Measurements from ENCODE around the gene RNASE13.

RNASE13 gene

GRCh38 chr14:21034707-21035106 is at the start of gene RNASE13:
TSS of gene RNASE13 (minus strand) at chr14:21034807. CDS start at chr14:21034288, 519 bp downstream.
- Mint-ChIP-seq H3K4me1 (ENCODE audit: low read depth) (peaks cover 59% of the 10 kb centered on the region), H3K36me3 (ENCODE audit: low read depth) (no peaks in the 10 kb centered on the region), H3K27ac (peak within 1 kb of the TSS; percentile 21), H3K27me3 (peaks cover 9% of the 10 kb centered on the region), H3K4me3 (no peak within 1 kb of the TSS), H3K9me3 (no peaks in the 10 kb centered on the region)
- intact Hi-C loops (cut with micrococcal nuclease), result no loop called here

- Mint-ChIP-seq H3K27me3 (no peaks in the 10 kb centered on the region), H3K36me3 (ENCODE audit: low read depth) (peaks cover 100% of the 10 kb centered on the region), H3K27ac (no peak overlapping the region), H3K4me3 (no peak overlapping the region), H3K9me3 (no peaks in the 10 kb centered on the region), H3K4me1 (ENCODE audit: low read depth) (peaks cover 57% of the 10 kb centered on the region)
- intact Hi-C loops (cut with micrococcal nuclease), result no loop called here
Observed at GRCh38 chr14:21084396-21084795, 49.8 kb upstream of the RNASE13 start.

GRCh38 chr14:21083565-21084325 is 49.1 kb upstream of the RNASE13 start:
- intact Hi-C loops (cut with micrococcal nuclease), result no loop called here
- Mint-ChIP-seq H3K9me3 (no peaks in the 10 kb centered on the region), H3K27me3 (no peaks in the 10 kb centered on the region), H3K27ac (no peak overlapping the region), H3K36me3 (ENCODE audit: low read depth) (peaks cover 100% of the 10 kb centered on the region), H3K4me1 (ENCODE audit: low read depth) (peaks cover 54% of the 10 kb centered on the region), H3K4me3 (no peak overlapping the region)

GRCh38 chr14:21081521-21082142 is 47.0 kb upstream of the RNASE13 start:
- Mint-ChIP-seq H3K27me3 (no peaks in the 10 kb centered on the region), H3K4me3 (no peak overlapping the region), H3K4me1 (ENCODE audit: low read depth) (peaks cover 45% of the 10 kb centered on the region), H3K9me3 (no peaks in the 10 kb centered on the region), H3K36me3 (ENCODE audit: low read depth) (peaks cover 100% of the 10 kb centered on the region), H3K27ac (no peak overlapping the region)
- intact Hi-C loops (cut with micrococcal nuclease), result no loop called here

GRCh38 chr14:21078726-21079125 is 44.1 kb upstream of the RNASE13 start:
- Mint-ChIP-seq H3K27me3 (no peaks in the 10 kb centered on the region), H3K9me3 (no peaks in the 10 kb centered on the region), H3K27ac (no peak overlapping the region), H3K36me3 (ENCODE audit: low read depth) (peaks cover 100% of the 10 kb centered on the region), H3K4me3 (no peak overlapping the region), H3K4me1 (ENCODE audit: low read depth) (peaks cover 45% of the 10 kb centered on the region)
- intact Hi-C loops (cut with micrococcal nuclease), result no loop called here

- Mint-ChIP-seq H3K36me3 (ENCODE audit: low read depth) (peaks cover 100% of the 10 kb centered on the region), H3K27ac (no peak overlapping the region), H3K9me3 (no peaks in the 10 kb centered on the region), H3K27me3 (no peaks in the 10 kb centered on the region), H3K4me3 (no peak overlapping the region), H3K4me1 (ENCODE audit: low read depth) (peaks cover 47% of the 10 kb centered on the region)
- intact Hi-C loops (cut with micrococcal nuclease), result no loop called here
Observed at GRCh38 chr14:21078287-21078686, 43.7 kb upstream of the RNASE13 start.

- Mint-ChIP-seq H3K4me1 (ENCODE audit: low read depth) (peaks cover 48% of the 10 kb centered on the region), H3K36me3 (ENCODE audit: low read depth) (peaks cover 100% of the 10 kb centered on the region), H3K27ac (no peak overlapping the region), H3K4me3 (no peak overlapping the region), H3K27me3 (no peaks in the 10 kb centered on the region), H3K9me3 (no peaks in the 10 kb centered on the region)
- intact Hi-C loops (cut with micrococcal nuclease), result no loop called here
Observed at GRCh38 chr14:21077672-21078071, 43.1 kb upstream of the RNASE13 start.

GRCh38 chr14:21075719-21076437 is 41.3 kb upstream of the RNASE13 start:
- H3K9me3 Mint-ChIP-seq, result no peaks in the 10 kb centered on the region
- peaks cover 58% of the 10 kb centered on the region for H3K4me1 Mint-ChIP-seq (ENCODE audit: low read depth)
- H3K27me3 Mint-ChIP-seq, result no peaks in the 10 kb centered on the region
- intact Hi-C loops (cut with micrococcal nuclease), result no loop called here
- H3K36me3 Mint-ChIP-seq (ENCODE audit: low read depth), result peaks cover 93% of the 10 kb centered on the region
- peak overlapping the region; percentile 18 for H3K27ac Mint-ChIP-seq
- H3K4me3 Mint-ChIP-seq, result no peak overlapping the region

- Mint-ChIP-seq H3K36me3 (ENCODE audit: low read depth) (peaks cover 93% of the 10 kb centered on the region), H3K4me1 (ENCODE audit: low read depth) (peaks cover 63% of the 10 kb centered on the region), H3K9me3 (no peaks in the 10 kb centered on the region), H3K4me3 (no peak overlapping the region), H3K27me3 (no peaks in the 10 kb centered on the region), H3K27ac (peak overlapping the region; percentile 37)
- intact Hi-C loops (cut with micrococcal nuclease), result no loop called here
Observed at GRCh38 chr14:21074398-21075272, 40.0 kb upstream of the RNASE13 start.

- H3K36me3 Mint-ChIP-seq (ENCODE audit: low read depth), result peaks cover 91% of the 10 kb centered on the region
Observed at GRCh38 chr14:21073921-21074320, 39.3 kb upstream of the RNASE13 start.

GRCh38 chr14:21072781-21073339 is 38.3 kb upstream of the RNASE13 start:
- Mint-ChIP-seq H3K9me3 (no peaks in the 10 kb centered on the region), H3K4me1 (ENCODE audit: low read depth) (peaks cover 76% of the 10 kb centered on the region), H3K36me3 (ENCODE audit: low read depth) (peaks cover 80% of the 10 kb centered on the region), H3K27me3 (peaks cover 11% of the 10 kb centered on the region), H3K4me3 (peak overlapping the region; percentile 93), H3K27ac (peak overlapping the region; percentile 93)
- intact Hi-C loops (cut with micrococcal nuclease), result no loop called here

More at GRCh38 chr14:21073921-21074320, 39.3 kb upstream of the RNASE13 start:
- Mint-ChIP-seq H3K27ac (peak overlapping the region; percentile 93), H3K27me3 (peaks cover 6% of the 10 kb centered on the region), H3K9me3 (no peaks in the 10 kb centered on the region), H3K4me3 (no peak overlapping the region), H3K4me1 (ENCODE audit: low read depth) (peaks cover 70% of the 10 kb centered on the region)
- intact Hi-C loops (cut with micrococcal nuclease), result no loop called here

GRCh38 chr14:21072031-21072473 is 37.4 kb upstream of the RNASE13 start:
- Mint-ChIP-seq H3K36me3 (ENCODE audit: low read depth) (peaks cover 72% of the 10 kb centered on the region), H3K27ac (peak overlapping the region; percentile 93), H3K4me3 (peak overlapping the region; percentile 93), H3K4me1 (ENCODE audit: low read depth) (peaks cover 71% of the 10 kb centered on the region), H3K27me3 (peaks cover 11% of the 10 kb centered on the region), H3K9me3 (no peaks in the 10 kb centered on the region)
- intact Hi-C loops (cut with micrococcal nuclease), result no loop called here

All from dendritic cell treated with granulocyte-macrophage colony-stimulating factor and Interleukin-4, amounts not matched to agents 40 ng/mL and 50 ng/mL, for 4 days (primary cell).